Right forelimb (tissue), 1 donor: ENCODE results near the gene PYGO1.
"Not testable (repeated sequence)": the region's sequence is repeated elsewhere in the genome, so short reads cannot be mapped to it uniquely, and the experiment has no call there.

Experiments used
- DNase-seq: peaks from one replicate; pipeline ENCODE4 v3.0.0-alpha.2; 2018

The PYGO1 gene

GRCh38 chr15:55505407-55505806, 82.7 kb downstream of the PYGO1 start:
- not testable (repeated sequence) for DNase-seq

GRCh38 chr15:55499151-55499550, 89.0 kb downstream of the PYGO1 start:
- no peak for DNase-seq

GRCh38 chr15:55498109-55498938, 89.8 kb downstream of the PYGO1 start:
- peak; percentile 90 for DNase-seq

DNA sequence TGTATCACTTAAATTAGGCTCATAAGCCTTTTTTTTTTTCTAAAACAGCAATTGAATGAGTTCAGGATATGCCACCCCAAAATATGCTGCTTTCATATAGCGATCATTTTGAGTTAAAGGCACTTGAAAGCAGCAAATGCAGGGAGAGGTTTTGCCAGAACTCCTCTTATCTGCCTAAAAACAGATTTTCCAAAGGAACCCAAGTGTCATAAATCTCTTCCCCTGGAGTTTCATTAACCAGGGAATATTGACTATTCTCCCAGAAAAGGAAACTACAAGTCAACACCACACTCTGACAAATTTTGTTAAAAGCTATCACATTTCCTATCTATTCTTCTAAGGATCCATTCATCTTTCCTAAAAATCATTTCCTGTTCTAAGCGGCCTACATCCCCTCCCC, 91.4 kb downstream of the PYGO1 start:
- DNase-seq, result no peak

DNA sequence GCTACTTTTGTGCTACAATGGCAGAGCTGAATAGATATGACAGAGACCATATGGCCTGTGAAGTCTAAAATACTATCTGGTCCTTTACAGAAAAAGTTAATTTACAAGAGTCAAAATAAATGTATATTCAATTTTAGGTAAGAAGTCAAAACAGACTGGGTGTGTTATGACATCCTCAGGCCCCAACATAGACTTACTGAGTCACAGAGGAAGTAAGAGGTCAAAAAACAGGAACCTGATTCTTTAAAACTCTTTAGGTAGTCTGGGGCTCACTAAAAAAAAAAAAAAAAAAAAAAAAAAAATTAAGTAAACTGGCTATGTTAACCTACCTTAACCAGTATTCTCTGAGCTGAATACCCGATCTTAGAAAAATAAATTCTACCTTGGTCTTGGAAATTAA, 93.2 kb downstream of the PYGO1 start:
- no peak for DNase-seq

DNA sequence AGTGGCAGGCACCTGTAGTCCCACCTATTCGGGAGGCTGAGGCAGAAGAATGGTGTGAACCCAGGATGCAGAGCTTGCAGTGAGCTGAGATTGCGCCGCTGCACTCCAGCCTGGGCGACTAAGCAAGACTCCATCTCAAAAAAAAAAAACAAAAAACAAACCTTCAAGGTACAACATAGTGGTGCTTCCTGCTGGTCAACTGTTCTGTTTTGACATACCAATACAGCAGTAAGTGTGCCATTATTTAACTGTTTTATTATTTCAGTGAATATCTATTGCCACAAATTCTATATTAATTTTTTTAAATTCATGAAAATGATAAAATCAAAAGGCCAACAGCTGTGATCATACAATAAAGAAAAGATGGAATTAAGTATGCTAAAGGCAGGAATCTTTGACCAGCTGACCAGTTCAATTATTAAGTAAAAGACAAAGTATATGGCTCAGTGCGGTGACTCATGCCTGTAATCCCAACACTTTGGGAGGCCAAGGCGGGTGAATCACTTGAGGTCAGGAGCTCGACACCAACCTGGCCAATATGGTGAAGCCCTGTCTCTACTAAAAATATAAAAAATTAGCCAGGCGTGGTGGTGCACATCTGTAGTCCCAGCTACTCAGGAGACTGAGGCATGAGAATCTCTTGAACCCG, 99.1 kb downstream of the PYGO1 start:
- not testable (repeated sequence) for DNase-seq
